Prostate gland (tissue), 2 donors: ENCODE measurements around the gene RDH8. TPM values are rescaled to one million over a fixed set of nuclear protein-coding genes. Genes with fewer than 3 reads are reported as not detected.
"Not testable (repeated sequence)": the region's sequence is repeated elsewhere in the genome, so short reads cannot be mapped to it uniquely, and the experiment has no call there.

ENCODE experiments used
- DNase-seq: peaks from one replicate; pipeline ENCODE4 v3.0.0-alpha.2; 2019; ENCODE audit warnings: low spot score
- H3K27ac ChIP-seq, 2 donors: fragments of 200-600 bp; sonication (generic); 2 replicates each; pipeline ENCODE4 v1.5.1; 2017 to 2019
- H3K27me3 ChIP-seq: fragments of 200-600 bp; sonication (generic); replicated peaks from 2 replicates; pipeline ENCODE4 v1.5.1; 2019; ENCODE audit not compliant: insufficient read depth
- H3K36me3 ChIP-seq, 2 donors: fragments of 200-600 bp; sonication (generic); 1 replicate in 1 of 2; 2 replicates in 1 of 2; pipeline versions ENCODE4 v1.5.1 to v1.8.1; 2017 to 2019
- H3K4me1 ChIP-seq: fragments of 200-600 bp; sonication (generic); replicated peaks from 2 replicates; pipeline ENCODE4 v1.5.1; 2019
- H3K4me3 ChIP-seq, 2 donors: fragments of 200-600 bp; sonication (generic); 2 replicates each; pipeline ENCODE4 v1.5.1; 2017 to 2019
- H3K9me3 ChIP-seq: fragments of 200-600 bp; sonication (generic); 2 replicates; pipeline ENCODE4 v1.5.1; 2017
- CTCF ChIP-seq, 4 experiments: fragments of 200-600 bp in 2 of 4; fragments of 450-650 bp in 2 of 4; sonication (generic) in 2 of 4; IDR thresholded peaks; 1 replicate in 3 of 4; 2 replicates in 1 of 4; pipeline ENCODE4 v1.5.1; 2016 to 2019; ENCODE audit warnings: antibody characterized with exemption in 4 of 4, mild to moderate bottlenecking in 2 of 4, moderate library complexity in 2 of 4
- POLR2A ChIP-seq: fragments of 450-650 bp; IDR thresholded peaks from one replicate; pipeline ENCODE4 v1.6.1; 2016; ENCODE audit warnings: antibody characterized with exemption, mild to moderate bottlenecking
- POLR2AphosphoS5 ChIP-seq: sonication (generic); formaldehyde crosslinking; IDR thresholded peaks from one replicate; pipeline ENCODE4 v1.6.1; 2017; ENCODE audit warnings: antibody characterized with exemption
- WGBS: methylation state at CpG from one replicate; pipeline ENCODE4 v1.1.5; 2018; 5-methylcytosine and 5-hydroxymethylcytosine counted together
- intact Hi-C: fragments of 100-400 bp; cut with DNase I; formaldehyde crosslinking; loops from one replicate; pipeline ENCODE4 v1.14.2; 2022
- total RNA-seq, 2 donors: library from RNA; depleted of rRNA; stranded (reverse); fragments of >200 nt; gene quantifications; one replicate each; pipeline ENCODE4 v1.1.0, GENCODE V29; 2016

Gene RDH8
- total RNA-seq, 2 donors from 2014 or later = not detected

- Histone ChIP-seq H3K4me3 (no peak overlapping the region), H3K27me3 (peaks cover 2% of the 10 kb centered on the region), H3K4me1 (no peaks in the 10 kb centered on the region), H3K27ac (no peak overlapping the region), H3K36me3 (no peaks in the 10 kb centered on the region), H3K9me3 (no peaks in the 10 kb centered on the region)
- WGBS = 77% methylated on average over 5 of the region's 5 CpGs
- DNase-seq = no peak
- intact Hi-C loops = no loop called here
- no peak for TF ChIP-seq CTCF (IDR thresholded peaks at IDR 0.05)
- no peak for TF ChIP-seq POLR2AphosphoS5
- TF ChIP-seq POLR2A = no peak
These were observed 6.0 kb downstream of the RDH8 start for GRCh38 chr19:10019246-10019645.

GRCh38 chr19:10020851-10021250 lies 7.6 kb downstream of the RDH8 start:
- no peaks in the 10 kb centered on the region for H3K9me3 ChIP-seq
- no peaks in the 10 kb centered on the region for H3K4me1 ChIP-seq
- TF ChIP-seq POLR2A (no peak), CTCF (IDR thresholded peaks at IDR 0.05) (no peak), POLR2AphosphoS5 (no peak)
- DNase-seq = no peak
- no peak overlapping the region for H3K4me3 ChIP-seq
- intact Hi-C loops = no loop called here
- no peak overlapping the region for H3K27ac ChIP-seq
- WGBS = 85% methylated on average over 6 of the region's 6 CpGs
- peaks cover 2% of the 10 kb centered on the region for H3K27me3 ChIP-seq
- H3K36me3 ChIP-seq = no peaks in the 10 kb centered on the region

- Histone ChIP-seq H3K4me3 (no peak overlapping the region), H3K9me3 (no peaks in the 10 kb centered on the region), H3K36me3 (no peaks in the 10 kb centered on the region), H3K27me3 (peaks cover 2% of the 10 kb centered on the region), H3K27ac (no peak overlapping the region), H3K4me1 (no peaks in the 10 kb centered on the region)
- WGBS = 87% methylated on average over 23 of the region's 23 CpGs
- TF ChIP-seq POLR2A = no peak
- TF ChIP-seq CTCF (IDR thresholded peaks at IDR 0.05) = no peak
- TF ChIP-seq POLR2AphosphoS5 = no peak
- DNase-seq = no peak
- intact Hi-C loops = no loop called here
These were observed 8.2 kb downstream of the RDH8 start for GRCh38 chr19:10021446-10021845.

GRCh38 chr19:10021863-10022262 lies 8.6 kb downstream of the RDH8 start:
- Histone ChIP-seq H3K27me3 (peaks cover 2% of the 10 kb centered on the region), H3K36me3 (no peaks in the 10 kb centered on the region), H3K27ac (no peak overlapping the region), H3K9me3 (no peaks in the 10 kb centered on the region), H3K4me3 (no peak overlapping the region), H3K4me1 (no peaks in the 10 kb centered on the region)
- TF ChIP-seq CTCF (IDR thresholded peaks at IDR 0.05) (no peak), POLR2AphosphoS5 (no peak), POLR2A (no peak)
- intact Hi-C loops = no loop called here
- DNase-seq = no peak
- WGBS = 80% methylated on average over 2 of the region's 2 CpGs

- 82% methylated on average over 5 of the region's 5 CpGs for WGBS
- intact Hi-C loops = not testable (repeated sequence)
These were observed 9.8 kb downstream of the RDH8 start for GRCh38 chr19:10023096-10023495.

More at GRCh38 chr19:10023096-10023495, 9.8 kb downstream of the RDH8 start:
- not testable (repeated sequence) for H3K27ac ChIP-seq, DNase-seq, H3K9me3 ChIP-seq, H3K36me3 ChIP-seq, H3K27me3 ChIP-seq, H3K4me3 ChIP-seq, H3K4me1 ChIP-seq
